Astrocyte (in vitro differentiated cells and primary cell): ENCODE measurements around the gene USP34.

Source experiments
- EZH2 ChIP-seq: IDR thresholded peaks from 2 replicates; pipeline ENCODE4 v1.6.1; 2012; ENCODE audit warnings: mild to moderate bottlenecking, low read length, inconsistent platforms; ENCODE audit not compliant: insufficient read depth
- TF ChIP-seq, protein P1 (sequence below): IDR thresholded peaks from 2 replicates; pipeline ENCODE4 v1.5.1; 2011; ENCODE audit warnings: low read depth, mild to moderate bottlenecking, inconsistent platforms, low read length, moderate library complexity; ENCODE audit not compliant: insufficient read depth

DNA sequence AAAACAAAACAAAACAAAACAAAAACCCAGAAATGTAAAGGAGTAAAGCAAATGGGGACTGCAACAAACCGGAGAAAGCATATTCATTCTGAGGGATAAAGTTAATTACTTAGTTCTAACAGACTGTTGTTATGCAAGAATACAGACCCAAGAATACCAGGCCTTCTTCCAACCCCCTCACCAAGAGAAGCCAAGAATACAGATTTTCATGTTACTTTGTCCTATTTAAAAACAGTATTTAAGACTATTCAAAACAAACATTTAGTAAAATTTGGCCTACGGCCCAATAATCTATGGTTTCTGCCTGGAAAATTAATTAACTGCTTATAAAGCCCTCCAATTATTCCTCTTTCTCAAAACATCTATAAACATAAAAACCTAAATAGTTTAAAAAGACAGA is 91.4 kb downstream of the USP34 start:
- TF ChIP-seq, protein P1, sequence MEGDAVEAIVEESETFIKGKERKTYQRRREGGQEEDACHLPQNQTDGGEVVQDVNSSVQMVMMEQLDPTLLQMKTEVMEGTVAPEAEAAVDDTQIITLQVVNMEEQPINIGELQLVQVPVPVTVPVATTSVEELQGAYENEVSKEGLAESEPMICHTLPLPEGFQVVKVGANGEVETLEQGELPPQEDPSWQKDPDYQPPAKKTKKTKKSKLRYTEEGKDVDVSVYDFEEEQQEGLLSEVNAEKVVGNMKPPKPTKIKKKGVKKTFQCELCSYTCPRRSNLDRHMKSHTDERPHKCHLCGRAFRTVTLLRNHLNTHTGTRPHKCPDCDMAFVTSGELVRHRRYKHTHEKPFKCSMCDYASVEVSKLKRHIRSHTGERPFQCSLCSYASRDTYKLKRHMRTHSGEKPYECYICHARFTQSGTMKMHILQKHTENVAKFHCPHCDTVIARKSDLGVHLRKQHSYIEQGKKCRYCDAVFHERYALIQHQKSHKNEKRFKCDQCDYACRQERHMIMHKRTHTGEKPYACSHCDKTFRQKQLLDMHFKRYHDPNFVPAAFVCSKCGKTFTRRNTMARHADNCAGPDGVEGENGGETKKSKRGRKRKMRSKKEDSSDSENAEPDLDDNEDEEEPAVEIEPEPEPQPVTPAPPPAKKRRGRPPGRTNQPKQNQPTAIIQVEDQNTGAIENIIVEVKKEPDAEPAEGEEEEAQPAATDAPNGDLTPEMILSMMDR, result no peak
- no peak for TF ChIP-seq EZH2
